Esophagus squamous epithelium (tissue), 5 donors: ENCODE data around the gene PRKAB1. TPM values are rescaled to one million over a fixed set of nuclear protein-coding genes. Genes with fewer than 3 reads are reported as not detected.
"Not testable (repeated sequence)": the region's sequence is repeated elsewhere in the genome, so short reads cannot be mapped to it uniquely, and the experiment has no call there.

Experiments
- DNase-seq: peaks from one replicate; lab custom pipeline; 2025; lab: John Stamatoyannopoulos, UW
- H3K27ac ChIP-seq, 4 donors: fragments of 200-600 bp; sonication (generic); one replicate each; pipeline ENCODE4 v1.5.1; 2016 to 2019; ENCODE audit warnings: mild to moderate bottlenecking in 1 of 4
- H3K27me3 ChIP-seq, 4 donors: fragments of 200-600 bp; sonication (generic); 1 replicate in 3 of 4; 2 replicates in 1 of 4; pipeline versions ENCODE4 v1.5.1 to v1.6.0; 2017 to 2021; ENCODE audit warnings: antibody characterized with exemption in 1 of 4
- H3K36me3 ChIP-seq, 3 donors: fragments of 200-600 bp; sonication (generic); one replicate each; pipeline ENCODE4 v1.5.1; 2016 to 2019
- H3K4me1 ChIP-seq, 3 donors: fragments of 200-600 bp; sonication (generic); one replicate each; pipeline ENCODE4 v1.5.1; 2017 to 2019
- H3K4me3 ChIP-seq, 4 donors: fragments of 200-600 bp; sonication (generic); 1 replicate in 3 of 4; 2 replicates in 1 of 4; pipeline ENCODE4 v1.5.1; 2016 to 2019; ENCODE audit warnings: mild to moderate bottlenecking in 2 of 4, moderate library complexity in 1 of 4
- H3K9me3 ChIP-seq, 3 donors: fragments of 200-600 bp; sonication (generic); one replicate each; pipeline ENCODE4 v1.5.1; 2016 to 2019
- CTCF ChIP-seq, 6 experiments: fragments of 450-650 bp in 4 of 6; fragments of 200-600 bp in 2 of 6; sonication (generic) in 2 of 6; IDR thresholded peaks; one replicate each; pipeline ENCODE4 v1.5.1; 2016 to 2019; ENCODE audit warnings: antibody characterized with exemption in 6 of 6, mild to moderate bottlenecking in 4 of 6, moderate library complexity in 4 of 6
- POLR2A ChIP-seq, 4 donors: fragments of 450-650 bp; IDR thresholded peaks; one replicate each; pipeline ENCODE4 v1.6.1; 2017; ENCODE audit warnings: antibody characterized with exemption in 4 of 4, mild to moderate bottlenecking in 4 of 4, moderate library complexity in 3 of 4
- WGBS, 2 donors: methylation state at CpG; one replicate each; pipeline ENCODE4 v1.1.5; 2018; 5-methylcytosine and 5-hydroxymethylcytosine counted together
- intact Hi-C: fragments of 100-400 bp; cut with DNase I; formaldehyde crosslinking; loops from one replicate; pipeline ENCODE4 v1.15.0; 2022
- total RNA-seq, 4 donors: library from RNA; depleted of rRNA; stranded (reverse); fragments of >200 nt; gene quantifications; one replicate each; pipeline ENCODE4 v1.1.0, GENCODE V29; 2016
- donor health status: DM: yes; HTN: yes; CAD: no.

Gene PRKAB1, protein sequence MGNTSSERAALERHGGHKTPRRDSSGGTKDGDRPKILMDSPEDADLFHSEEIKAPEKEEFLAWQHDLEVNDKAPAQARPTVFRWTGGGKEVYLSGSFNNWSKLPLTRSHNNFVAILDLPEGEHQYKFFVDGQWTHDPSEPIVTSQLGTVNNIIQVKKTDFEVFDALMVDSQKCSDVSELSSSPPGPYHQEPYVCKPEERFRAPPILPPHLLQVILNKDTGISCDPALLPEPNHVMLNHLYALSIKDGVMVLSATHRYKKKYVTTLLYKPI
- 100 to 1,000 TPM in 1 of 4 donors, 10 to 100 TPM in 3; 18.2 to 217 (median 46.7) TPM for total RNA-seq

DNA sequence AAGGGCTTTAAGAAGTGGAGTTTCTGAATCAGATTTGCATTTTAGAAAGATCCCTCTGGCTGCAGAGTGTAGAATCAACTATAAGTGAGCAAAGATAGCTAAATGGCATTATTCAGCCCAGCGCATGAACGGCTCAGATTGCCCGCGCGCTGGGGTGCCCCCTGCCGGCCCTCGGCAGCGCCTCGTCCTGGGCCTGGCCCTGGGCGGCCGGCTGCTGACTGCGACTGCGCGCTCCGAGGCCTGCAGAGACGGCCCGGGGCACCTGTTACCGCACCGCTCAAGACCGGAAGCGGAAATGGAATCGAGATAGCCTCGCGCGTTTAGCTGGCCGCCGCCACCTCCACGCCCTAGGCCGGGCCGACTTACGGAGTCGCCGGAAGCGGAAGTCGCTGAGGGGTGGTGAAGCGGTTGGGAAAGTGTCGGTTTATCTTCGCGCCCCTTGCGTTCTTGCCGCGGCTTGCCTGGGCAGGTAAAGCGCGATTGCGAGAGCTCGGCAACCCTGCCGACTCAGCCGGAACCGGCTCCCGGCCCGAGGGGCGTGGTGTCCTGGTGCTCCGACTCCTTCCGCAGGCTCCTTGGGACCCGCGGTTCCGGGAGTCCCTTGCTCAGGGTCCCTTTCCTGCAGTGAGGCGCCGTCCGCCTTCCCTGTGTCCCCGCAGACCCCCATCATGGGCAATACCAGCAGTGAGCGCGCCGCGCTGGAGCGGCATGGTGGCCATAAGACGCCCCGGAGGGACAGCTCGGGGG, at the start of gene PRKAB1:
Gene PRKAB1 (plus strand): TSS at position 557 of the 747 bp plus-strand sequence. CDS start 112 bp downstream, at position 669.
- Histone ChIP-seq H3K4me3 (peak within 1 kb of the TSS; percentile 64 to 91 (median 80)), H3K36me3 (peaks cover 0 to 21% (median 6%) of the 10 kb centered on the region in 3 donors), H3K9me3 (no peaks in the 10 kb centered on the region), H3K27ac (peak within 1 kb of the TSS; percentile 94 to 98 (median 96)), H3K4me1 (peaks cover 17 to 56% (median 22%) of the 10 kb centered on the region in 3 donors), H3K27me3 (no peaks in the 10 kb centered on the region)
- intact Hi-C loops: no loop called here
- 1% methylated on average over 18 of the region's 69 CpGs; no CpG with 5 or more reads in 1 of the 2 donors for WGBS, 2 donors
- peak; percentile 90 to 97 (median 96) for TF ChIP-seq CTCF (IDR thresholded peaks at IDR 0.05)
- TF ChIP-seq POLR2A (IDR thresholded peaks at IDR 0.05): peak in 3 of 4 donors; percentile 54 to 78 (median 73)
- peak; percentile 79 for DNase-seq

- H3K9me3 ChIP-seq, H3K27ac ChIP-seq, H3K36me3 ChIP-seq, DNase-seq, H3K4me3 ChIP-seq, H3K4me1 ChIP-seq, intact Hi-C loops: not testable (repeated sequence)
- 71 to 88% methylated on average over 1 of the region's 1 CpG for WGBS, 2 donors
- H3K27me3 ChIP-seq: peaks cover 0 to 14% (median 0%) of the 10 kb centered on the region in 4 donors
Measured at GRCh38 chr12:119618328-119618896, 49.5 kb upstream of the PRKAB1 start.

GRCh38 chr12:119620490-119620889, 47.4 kb upstream of the PRKAB1 start:
- no peak overlapping the region for H3K4me3 ChIP-seq
- intact Hi-C loops: no loop called here
- WGBS, 2 donors: 20 to 31% methylated on average over 1 of the region's 1 CpG
- no peaks in the 10 kb centered on the region for H3K9me3 ChIP-seq
- no peak for DNase-seq
- no peaks in the 10 kb centered on the region for H3K4me1 ChIP-seq
- H3K27me3 ChIP-seq: peaks cover 0 to 13% (median 0%) of the 10 kb centered on the region in 4 donors
- H3K36me3 ChIP-seq: no peaks in the 10 kb centered on the region
- TF ChIP-seq CTCF (IDR thresholded peaks at IDR 0.05) (no peak), POLR2A (IDR thresholded peaks at IDR 0.05) (no peak)
- H3K27ac ChIP-seq: no peak overlapping the region

GRCh38 chr12:119621878-119622277, 46.1 kb upstream of the PRKAB1 start:
- Histone ChIP-seq H3K27me3 (peaks cover 0 to 13% (median 0%) of the 10 kb centered on the region in 4 donors), H3K9me3 (no peaks in the 10 kb centered on the region), H3K4me1 (no peaks in the 10 kb centered on the region), H3K27ac (no peak overlapping the region), H3K36me3 (no peaks in the 10 kb centered on the region), H3K4me3 (no peak overlapping the region)
- 15 to 30% methylated on average over 2 of the region's 2 CpGs for WGBS, 2 donors
- TF ChIP-seq CTCF (IDR thresholded peaks at IDR 0.05) (no peak), POLR2A (IDR thresholded peaks at IDR 0.05) (no peak)
- no peak for DNase-seq
- intact Hi-C loops: no loop called here

DNA sequence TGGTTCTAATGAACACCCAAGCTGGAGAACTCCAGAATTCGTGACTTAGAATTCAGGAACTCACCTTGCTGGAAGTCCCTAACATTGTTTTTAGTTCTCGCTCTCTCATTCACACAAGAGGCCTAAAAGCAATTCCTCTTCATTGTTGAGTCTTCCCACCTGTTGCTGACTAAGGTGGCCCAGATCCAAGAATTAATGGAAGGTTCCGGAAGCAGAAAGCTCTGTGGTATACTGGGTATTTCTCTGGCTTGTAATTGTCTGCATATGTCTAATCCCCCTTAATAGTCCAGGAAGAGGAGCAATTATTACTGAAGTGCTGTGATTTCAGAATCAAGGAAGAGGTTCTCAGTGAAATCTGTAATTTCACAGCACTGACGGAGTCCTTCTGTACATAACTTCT, 43.0 kb upstream of the PRKAB1 start:
- 35 to 36% methylated on average over 4 of the region's 4 CpGs for WGBS, 2 donors
- TF ChIP-seq CTCF (IDR thresholded peaks at IDR 0.05): no peak
- no peak for TF ChIP-seq POLR2A (IDR thresholded peaks at IDR 0.05)
- no peaks in the 10 kb centered on the region for H3K4me1 ChIP-seq
- no peak for DNase-seq
- no peaks in the 10 kb centered on the region for H3K36me3 ChIP-seq
- no peak overlapping the region for H3K4me3 ChIP-seq
- H3K27ac ChIP-seq: no peak overlapping the region
- peaks cover 0 to 13% (median 0%) of the 10 kb centered on the region in 4 donors for H3K27me3 ChIP-seq
- no peaks in the 10 kb centered on the region for H3K9me3 ChIP-seq
- intact Hi-C loops: no loop called here
